GM18508 (cell line): ENCODE measurements around the gene PRXL2B.
"Not testable (repeated sequence)": the region's sequence is repeated elsewhere in the genome, so short reads cannot be mapped to it uniquely, and the experiment has no call there.

ENCODE experiments used
- ATAC-seq: cut with Tn5 transposase; IDR thresholded peaks from one replicate; pipeline ENCODE4 v1.9.1; 2021; ENCODE audit warnings: moderate number of reproducible peaks; ENCODE audit not compliant: insufficient read depth, unreplicated experiment

PRXL2B gene

DNA sequence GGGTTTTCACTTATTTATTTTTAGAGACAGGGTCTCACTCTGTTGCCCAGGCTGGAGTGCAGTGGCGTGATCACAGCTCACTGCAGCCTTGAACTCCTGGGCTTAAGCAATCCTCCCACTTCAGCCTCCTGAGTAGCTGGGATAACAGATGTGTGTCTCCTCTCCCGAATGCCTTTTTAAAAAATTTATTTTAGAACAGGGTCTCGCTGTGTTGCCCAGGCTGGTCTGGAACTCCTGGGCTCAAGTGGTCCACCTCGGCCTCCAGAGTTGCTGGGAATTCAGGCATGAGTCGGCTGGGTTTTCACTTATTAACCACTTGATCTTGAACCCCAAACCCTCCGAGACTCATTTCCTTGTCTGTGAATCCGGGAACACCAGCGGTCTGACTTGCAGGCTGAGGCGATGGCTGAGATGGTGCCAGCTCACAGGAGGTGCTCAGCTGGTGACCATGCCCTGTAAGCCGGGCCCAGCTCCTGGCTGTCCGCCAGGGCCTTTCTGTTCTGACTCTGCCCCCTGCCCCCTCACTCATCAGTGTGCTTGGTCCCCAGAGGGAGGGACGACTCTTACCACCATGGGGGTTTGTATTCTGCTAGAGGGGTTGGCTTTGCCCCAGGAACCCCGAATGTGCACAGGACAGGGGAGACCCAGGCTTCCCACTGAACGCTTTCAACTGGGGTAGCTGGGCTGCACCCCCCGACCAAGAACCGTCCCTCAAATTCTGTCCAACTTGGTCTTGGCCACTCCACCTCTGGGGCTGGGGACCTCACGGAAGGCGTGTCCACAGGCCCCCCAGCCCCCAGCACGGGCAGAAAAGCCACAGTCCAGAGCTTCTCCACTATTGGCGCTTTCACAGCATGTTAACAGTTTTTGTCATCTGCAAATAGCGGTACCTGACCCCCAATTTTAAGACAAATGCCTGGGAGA, 23.7 kb downstream of the PRXL2B start:
- no peak for ATAC-seq

DNA sequence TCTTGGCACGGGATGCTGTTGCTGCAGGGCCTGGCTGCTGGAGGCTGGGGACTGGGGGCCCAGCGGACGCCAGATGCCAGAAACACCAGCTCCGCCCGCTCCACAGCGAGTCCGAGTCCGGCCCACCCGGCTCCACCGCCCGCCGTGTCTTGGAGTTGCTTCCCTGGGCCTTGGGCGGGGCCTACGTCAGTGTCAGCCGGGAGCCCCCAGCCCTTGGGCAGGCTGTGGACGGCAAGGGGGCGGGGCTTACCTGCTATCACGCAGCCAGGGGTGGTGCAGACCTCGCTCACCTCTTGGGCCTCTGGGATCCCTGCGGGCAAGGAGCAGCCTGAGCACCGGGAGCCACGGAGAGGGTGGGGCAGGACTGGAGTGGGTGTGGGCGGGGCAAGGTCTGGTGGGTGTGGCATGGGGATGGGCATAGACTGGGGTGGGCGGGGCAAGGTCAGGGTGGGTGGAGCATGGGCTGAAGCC, 24.5 kb downstream of the PRXL2B start:
- ATAC-seq = no peak

GRCh38 chr1:2611621-2612437, 25.3 kb downstream of the PRXL2B start:
- no peak for ATAC-seq

GRCh38 chr1:2612591-2613365, 26.2 kb downstream of the PRXL2B start:
- ATAC-seq = no peak

DNA sequence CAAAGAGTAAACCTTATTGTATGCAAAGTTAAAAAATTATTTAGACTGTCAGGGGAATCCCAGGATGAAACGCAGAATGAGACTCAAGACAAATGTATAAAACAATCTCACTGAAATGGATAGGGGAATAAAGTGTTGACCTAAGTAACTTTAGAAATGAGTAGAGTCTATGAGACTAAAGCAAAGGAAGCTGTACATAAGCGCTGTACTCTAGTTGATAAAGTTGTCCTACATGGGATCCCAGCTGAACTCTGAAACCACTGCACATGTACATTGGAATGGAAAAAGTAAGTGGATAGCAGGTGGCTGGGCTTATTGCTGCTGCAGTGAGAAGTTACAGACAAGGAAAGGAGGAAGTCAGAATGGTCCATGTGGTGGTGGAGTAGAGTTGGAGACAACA, 27.6 kb downstream of the PRXL2B start:
- ATAC-seq = no peak

DNA sequence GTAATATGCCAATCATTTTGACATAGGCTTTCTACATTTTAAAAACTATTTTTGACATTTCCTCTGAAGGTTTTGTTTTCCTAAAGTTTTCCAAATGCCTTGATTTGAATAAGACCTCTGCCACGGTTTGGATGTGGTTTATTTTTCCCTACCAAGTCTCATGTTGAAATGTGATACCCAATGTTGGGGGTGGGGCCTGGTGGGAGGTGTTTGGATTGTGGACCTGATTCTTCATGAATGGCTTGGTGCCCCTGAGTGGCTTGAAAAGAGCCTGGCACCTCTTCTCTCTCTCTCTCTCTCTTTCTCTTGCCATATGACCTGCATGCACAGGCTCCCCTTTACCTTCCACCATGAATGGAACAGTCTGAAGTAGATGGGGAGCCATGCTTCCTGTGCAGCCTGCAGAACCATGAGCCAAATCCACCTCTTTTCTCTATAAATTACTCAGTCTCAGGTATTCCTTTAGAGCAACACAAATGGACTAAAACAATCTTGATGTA, 31.4 kb downstream of the PRXL2B start:
- no peak for ATAC-seq

- no peak for ATAC-seq
Observed at GRCh38 chr1:2623571-2624337, 37.2 kb downstream of the PRXL2B start.

DNA sequence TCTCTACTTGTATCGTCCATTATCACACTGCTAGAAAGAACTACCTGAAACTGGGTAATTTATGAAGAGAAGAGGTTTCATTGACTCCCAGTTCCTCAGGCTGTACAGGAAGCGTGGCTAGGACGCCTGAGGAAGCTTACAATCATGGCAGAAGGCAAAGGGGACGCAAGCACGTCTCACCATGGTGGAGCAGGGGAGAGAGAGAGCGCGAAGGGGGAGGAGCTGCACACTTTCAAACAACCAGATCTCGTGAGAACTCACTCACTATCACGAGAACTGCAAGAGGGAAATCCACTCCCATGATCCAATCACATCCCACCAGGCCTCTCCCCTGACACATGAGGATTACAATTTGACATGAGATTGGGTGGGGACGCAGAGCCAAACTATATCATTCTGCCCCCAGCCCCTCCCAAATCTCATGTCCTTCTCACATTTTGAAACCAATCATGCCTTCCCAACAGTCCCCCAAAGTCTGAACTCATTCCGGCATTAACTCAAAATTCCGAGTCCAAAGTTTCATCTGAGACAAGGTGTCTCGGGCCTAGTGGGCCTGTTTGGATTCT, 38.2 kb downstream of the PRXL2B start:
- no peak for ATAC-seq

DNA sequence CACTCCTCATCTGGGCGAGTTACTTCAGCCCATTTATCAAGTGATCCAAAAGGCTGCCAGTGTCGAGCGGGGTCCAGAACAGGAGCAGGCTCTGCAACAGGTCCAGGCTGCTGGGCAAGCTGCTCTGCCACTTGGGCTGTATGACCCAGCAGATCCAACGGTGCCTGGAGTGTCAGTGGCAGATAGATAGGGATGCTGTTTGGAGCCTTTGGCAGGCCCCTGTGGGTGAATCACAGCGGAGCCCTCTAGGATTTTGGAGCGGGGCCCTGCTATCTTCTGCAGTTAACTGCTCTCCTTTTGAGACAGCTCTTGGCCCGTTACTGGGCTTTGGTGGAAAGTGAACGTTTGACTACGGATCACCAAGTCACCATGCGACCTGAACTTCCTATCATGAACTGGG, 38.7 kb downstream of the PRXL2B start:
- ATAC-seq = no peak

DNA sequence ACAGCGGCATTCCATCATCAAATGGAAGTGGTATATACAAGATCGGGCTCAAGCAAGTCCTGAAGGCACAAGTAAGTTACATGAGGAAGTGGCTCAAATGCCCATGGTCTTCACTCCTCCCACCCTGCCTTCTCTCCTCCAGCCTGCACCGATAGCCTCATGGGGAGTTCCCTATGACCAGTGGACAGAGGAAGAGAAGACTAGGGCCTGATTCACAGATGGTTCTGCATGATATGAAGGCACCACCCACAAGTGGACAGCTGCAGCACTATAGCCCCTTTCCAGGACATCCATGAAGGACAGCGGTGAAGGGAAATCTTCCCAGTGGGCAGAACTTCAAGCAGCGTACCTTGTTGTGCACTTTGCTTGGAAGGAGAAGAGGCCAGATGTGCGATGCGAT, 39.2 kb downstream of the PRXL2B start:
- ATAC-seq = not testable (repeated sequence)

DNA sequence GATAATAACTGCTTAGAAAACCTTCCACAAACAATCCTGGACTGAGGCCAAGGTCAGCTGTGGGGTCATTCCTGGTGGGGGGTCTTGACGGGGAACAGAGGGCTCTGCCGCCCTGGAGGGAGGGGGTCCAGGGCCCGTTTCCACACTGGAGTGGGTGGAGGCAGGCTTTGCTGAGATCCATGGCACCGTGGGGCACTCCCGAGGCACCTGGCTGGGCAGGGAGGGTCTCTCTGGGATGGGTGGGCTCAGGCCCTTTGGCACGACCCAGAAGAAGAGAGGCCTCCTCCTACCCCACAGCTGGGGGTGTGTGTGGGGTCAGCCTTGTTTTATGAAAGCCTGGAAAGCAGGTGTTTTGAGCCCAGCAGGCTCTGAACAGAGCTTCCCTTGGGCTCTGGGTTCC, 41.2 kb downstream of the PRXL2B start:
- ATAC-seq = no peak

DNA sequence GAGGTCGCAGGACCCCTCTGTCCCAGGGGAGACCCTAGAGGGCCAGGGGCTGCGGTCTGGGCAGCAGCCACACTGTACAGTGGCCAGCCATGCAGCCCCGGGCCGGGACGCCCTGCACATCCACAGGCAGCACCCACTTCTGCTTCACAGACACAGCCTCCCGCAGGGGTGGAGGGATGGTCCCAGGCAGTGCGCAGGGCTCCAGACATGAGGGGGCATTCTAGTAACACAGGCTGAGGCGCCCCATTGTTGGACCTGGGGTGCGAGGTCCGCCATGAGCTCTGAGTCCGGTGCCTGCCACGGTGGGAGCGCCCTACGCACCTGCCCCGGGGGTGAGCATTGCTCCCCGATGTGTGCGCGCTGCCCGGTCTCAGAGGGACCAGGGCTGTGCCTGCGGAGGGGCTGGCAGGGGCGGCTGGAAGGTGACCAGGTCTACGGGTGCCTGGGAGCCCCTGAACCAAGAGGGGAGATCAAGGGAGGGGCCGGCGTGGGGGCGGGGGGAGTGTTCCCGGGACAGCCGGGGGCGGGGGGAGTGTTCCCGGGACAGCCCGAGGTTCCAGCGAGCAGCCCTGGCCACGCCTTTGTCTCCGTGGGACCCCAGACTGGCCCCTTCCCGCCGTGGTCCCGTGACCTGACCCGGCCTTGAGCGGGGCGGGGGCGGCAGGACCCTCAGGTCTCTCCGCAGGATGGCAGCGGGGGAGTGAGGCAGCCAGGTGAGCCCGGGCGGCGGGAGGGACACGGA, 41.8 kb downstream of the PRXL2B start:
- no peak for ATAC-seq

DNA sequence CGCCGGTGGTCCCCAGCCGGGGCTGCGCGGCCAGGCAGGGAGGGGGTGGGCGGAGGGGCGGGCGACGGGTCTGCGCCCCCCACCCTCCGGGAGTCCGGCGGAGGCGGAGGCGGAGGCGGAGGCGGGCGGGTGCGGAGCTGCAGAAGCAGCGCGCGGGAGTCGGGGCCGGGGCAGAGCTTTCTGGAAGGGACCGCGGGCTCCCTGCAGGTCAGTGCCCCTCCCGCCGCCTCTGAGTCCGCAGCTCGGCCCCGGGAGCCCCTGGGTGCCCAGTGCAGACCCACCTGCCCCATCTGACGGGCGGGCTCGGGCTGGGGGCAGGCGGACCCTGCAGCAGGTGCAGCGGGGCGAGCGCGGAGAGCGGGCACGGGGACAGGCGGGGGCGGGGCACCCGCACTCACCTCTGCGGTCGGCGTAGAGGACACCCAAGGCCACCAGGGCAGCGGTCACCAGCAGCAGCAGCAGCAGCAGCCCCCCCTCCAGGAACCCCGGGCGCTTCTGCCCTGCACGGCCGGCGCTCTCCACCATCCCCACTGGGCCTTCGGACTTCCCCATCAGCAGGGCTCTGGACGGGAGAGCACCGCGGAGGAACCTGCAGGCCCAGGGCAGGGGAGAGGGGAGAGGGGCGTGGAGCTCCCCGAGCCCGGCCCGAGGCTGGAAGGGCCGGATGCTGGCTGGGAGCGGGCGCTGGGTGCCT, 42.5 kb downstream of the PRXL2B start:
- ATAC-seq = no peak

GRCh38 chr1:2629627-2630497, 43.3 kb downstream of the PRXL2B start:
- ATAC-seq = no peak

DNA sequence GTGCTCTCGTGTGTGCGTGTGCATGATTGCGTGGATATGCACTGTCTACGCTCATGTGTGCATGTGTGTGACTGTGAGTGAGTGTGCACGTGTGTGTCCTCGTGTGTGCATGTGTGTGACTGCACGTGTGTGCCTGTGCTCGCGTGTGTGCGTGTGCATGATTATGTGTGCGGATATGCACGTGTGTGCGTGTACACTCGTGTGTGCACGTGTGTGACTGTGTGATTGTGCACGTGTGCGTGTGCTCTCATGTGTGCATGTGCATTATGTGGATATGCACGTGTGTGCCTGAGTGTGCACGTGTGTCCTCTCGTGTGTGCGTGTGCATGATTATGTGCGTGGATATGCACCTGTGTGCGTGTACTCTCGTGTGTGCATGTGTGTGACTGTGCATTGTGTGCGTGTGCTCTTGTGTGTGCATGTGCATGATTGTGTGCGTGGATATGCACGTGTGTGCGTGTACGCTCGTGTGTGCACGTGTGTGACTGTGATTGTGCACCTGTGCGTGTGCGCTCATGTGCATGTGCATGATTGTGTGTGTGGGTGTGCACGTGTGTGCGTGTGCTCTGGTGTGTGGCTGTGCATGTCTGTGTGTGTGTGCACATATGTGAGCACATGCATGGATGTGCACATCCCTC, 44.0 kb downstream of the PRXL2B start:
- ATAC-seq = no peak

GRCh38 chr1:2631136-2632050, 44.8 kb downstream of the PRXL2B start:
- no peak for ATAC-seq
